Measurements from ENCODE around the gene ENPP3. TPM values are rescaled to one million over a fixed set of nuclear protein-coding genes. Genes with fewer than 3 reads are reported as not detected.

ENPP3 gene
- total and polyA plus RNA-seq, 3 experiments from 2014 or later = 0.15 to 1.3 (median 1.2) TPM

GRCh38 chr6:131795366-131795765, 158.3 kb downstream of the ENPP3 start:
- POLR2A ChIA-PET = no interaction called here

More at GRCh38 chr6:131795366-131795765, 158.3 kb downstream of the ENPP3 start:
- no peaks in the 10 kb centered on the region for H3K4me1 Mint-ChIP-seq
- no peaks in the 10 kb centered on the region for H3K9me3 ChIP-seq (ENCODE audit: low read length)
- peaks cover 0 to 33% of the 10 kb centered on the region in 2 donors for H3K27me3 Mint-ChIP-seq
- H3K36me3 ChIP-seq (ENCODE audit: insufficient read depth, low read length) = no peaks in the 10 kb centered on the region
- peaks cover 0 to 4% (median 0%) of the 10 kb centered on the region in 3 donors for H3K36me3 Mint-ChIP-seq
- H3K9me3 Mint-ChIP-seq = peaks cover 0 to 6% (median 0%) of the 10 kb centered on the region in 5 donors
- no peaks in the 10 kb centered on the region for H3K4me1 ChIP-seq (ENCODE audit: insufficient read depth, low read length)
- H3K4me3 ChIP-seq (ENCODE audit: low read length) = no peak overlapping the region
- no peak overlapping the region for H3K4me3 Mint-ChIP-seq
- DNase-seq = no peak
- no peak overlapping the region for H3K27ac ChIP-seq (ENCODE audit: low read depth, low read length)
- CTCF ChIA-PET = no interaction called here
- no peak overlapping the region for H3K27ac Mint-ChIP-seq
- H3K27me3 ChIP-seq (ENCODE audit: insufficient read depth, low read length, poor library complexity, severe bottlenecking) = no peaks in the 10 kb centered on the region

Other genes starting within 250 kb of the ENPP3 start
- not detected for gene ARG1, start 64.1 kb upstream of the ENPP3 start, total RNA-seq
- not detected for gene ARG1, start 64.1 kb upstream of the ENPP3 start, polyA plus RNA-seq
- gene MED23, start 9.1 kb upstream of the ENPP3 start, total RNA-seq = 10 to 100 TPM; 35.1 to 36.4 TPM
- gene MED23, start 9.1 kb upstream of the ENPP3 start, polyA plus RNA-seq = 15.6 TPM
- gene OR2A4, start 64.1 kb downstream of the ENPP3 start, total RNA-seq = not detected
- gene OR2A4, start 64.1 kb downstream of the ENPP3 start, polyA plus RNA-seq = not detected
- not detected for gene CTAGE9, start 73.7 kb downstream of the ENPP3 start, total RNA-seq
- gene CTAGE9, start 73.7 kb downstream of the ENPP3 start, polyA plus RNA-seq = not detected
- gene ENPP1, start 170.7 kb downstream of the ENPP3 start, total RNA-seq = 1 to 10 TPM; 2.2 TPM
- gene ENPP1, start 170.7 kb downstream of the ENPP3 start, polyA plus RNA-seq = 1.2 TPM

All from CD8-positive, alpha-beta memory T cell (primary cell).